Measurements from ENCODE around the gene HS3ST6.

The HS3ST6 gene

GRCh38 chr16:1962161-1963153 lies 44.2 kb upstream of the HS3ST6 start:
- 0 out of 2 replicates have a peak, but pooled peaks have one; percentile 34 for TF ChIP-seq POLR2AphosphoS5 (IDR thresholded peaks at IDR 0.05; ENCODE audit: low read depth, low read length)

- peak; percentile 61; the same call in 1 of the 2 replicates for TF ChIP-seq POLR2AphosphoS5 (IDR thresholded peaks at IDR 0.05; ENCODE audit: low read depth, low read length)
- no peak for TF ChIP-seq SIN3A (IDR thresholded peaks at IDR 0.05; ENCODE audit: borderline replicate concordance, insufficient read depth, low read length)
- TF ChIP-seq FOXP2 (optimal IDR thresholded peaks at IDR 0.05; ENCODE audit: borderline replicate concordance, extremely low read depth, extremely low read length, insufficient read depth) = no peak
- TF ChIP-seq, protein P1, sequence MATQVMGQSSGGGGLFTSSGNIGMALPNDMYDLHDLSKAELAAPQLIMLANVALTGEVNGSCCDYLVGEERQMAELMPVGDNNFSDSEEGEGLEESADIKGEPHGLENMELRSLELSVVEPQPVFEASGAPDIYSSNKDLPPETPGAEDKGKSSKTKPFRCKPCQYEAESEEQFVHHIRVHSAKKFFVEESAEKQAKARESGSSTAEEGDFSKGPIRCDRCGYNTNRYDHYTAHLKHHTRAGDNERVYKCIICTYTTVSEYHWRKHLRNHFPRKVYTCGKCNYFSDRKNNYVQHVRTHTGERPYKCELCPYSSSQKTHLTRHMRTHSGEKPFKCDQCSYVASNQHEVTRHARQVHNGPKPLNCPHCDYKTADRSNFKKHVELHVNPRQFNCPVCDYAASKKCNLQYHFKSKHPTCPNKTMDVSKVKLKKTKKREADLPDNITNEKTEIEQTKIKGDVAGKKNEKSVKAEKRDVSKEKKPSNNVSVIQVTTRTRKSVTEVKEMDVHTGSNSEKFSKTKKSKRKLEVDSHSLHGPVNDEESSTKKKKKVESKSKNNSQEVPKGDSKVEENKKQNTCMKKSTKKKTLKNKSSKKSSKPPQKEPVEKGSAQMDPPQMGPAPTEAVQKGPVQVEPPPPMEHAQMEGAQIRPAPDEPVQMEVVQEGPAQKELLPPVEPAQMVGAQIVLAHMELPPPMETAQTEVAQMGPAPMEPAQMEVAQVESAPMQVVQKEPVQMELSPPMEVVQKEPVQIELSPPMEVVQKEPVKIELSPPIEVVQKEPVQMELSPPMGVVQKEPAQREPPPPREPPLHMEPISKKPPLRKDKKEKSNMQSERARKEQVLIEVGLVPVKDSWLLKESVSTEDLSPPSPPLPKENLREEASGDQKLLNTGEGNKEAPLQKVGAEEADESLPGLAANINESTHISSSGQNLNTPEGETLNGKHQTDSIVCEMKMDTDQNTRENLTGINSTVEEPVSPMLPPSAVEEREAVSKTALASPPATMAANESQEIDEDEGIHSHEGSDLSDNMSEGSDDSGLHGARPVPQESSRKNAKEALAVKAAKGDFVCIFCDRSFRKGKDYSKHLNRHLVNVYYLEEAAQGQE (IDR thresholded peaks at IDR 0.05; ENCODE audit: insufficient read depth in 1 of 2, low read depth in 2 of 2, low read length in 2 of 2) = no peak
Observed at GRCh38 chr16:1961651-1962067, 43.4 kb upstream of the HS3ST6 start.

DNA sequence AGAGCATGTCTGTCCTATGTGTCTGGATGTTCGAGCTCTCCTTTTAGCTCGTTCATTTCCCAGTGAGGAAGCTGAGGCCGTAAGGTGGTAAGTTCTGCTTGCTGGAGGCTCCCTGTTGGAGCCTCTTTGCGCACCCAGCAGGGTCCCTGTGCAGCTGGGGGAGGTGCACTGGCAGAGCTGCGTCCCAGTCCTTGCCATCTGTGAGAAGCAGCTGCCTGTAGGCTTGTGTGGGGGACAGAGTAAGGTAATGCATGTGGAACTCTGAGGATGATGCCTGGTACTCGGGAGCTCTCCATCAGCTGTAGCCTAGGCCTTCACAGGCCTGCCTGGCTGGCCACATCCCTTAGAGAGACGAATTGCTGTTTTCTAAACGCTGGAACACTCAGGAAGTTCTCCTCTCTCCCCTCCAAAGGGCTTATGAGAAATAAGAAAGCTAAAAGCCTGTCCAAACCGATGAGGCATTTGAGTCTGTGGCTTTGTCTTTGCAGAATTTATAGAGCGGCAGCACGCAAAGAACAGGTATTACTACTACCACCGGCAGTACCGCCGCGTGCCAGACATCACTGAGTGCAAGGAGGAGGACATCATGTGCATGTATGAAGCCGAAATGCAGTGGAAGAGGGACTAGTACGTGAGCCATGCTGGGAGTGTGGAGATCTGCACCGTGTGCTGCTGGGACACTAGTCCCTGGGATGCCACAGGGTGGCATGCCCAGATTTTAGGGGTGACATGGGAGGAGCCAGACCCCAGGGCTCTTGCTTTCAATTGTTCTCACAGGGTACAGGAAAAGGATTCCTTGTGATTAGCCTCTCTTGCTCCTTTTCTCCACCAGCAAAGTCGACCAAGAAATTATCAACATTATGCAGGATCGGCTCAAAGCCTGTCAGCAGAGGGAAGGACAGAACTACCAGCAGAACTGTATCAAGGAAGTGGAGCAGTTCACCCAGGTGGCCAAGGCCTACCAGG lies 42.7 kb upstream of the HS3ST6 start:
- TF ChIP-seq POLR2AphosphoS5 (IDR thresholded peaks at IDR 0.05; ENCODE audit: low read depth, low read length) = peak; percentile 84
- TF ChIP-seq TAF1 (IDR thresholded peaks at IDR 0.05; ENCODE audit: borderline replicate concordance, insufficient read depth, low read length) = 0 out of 2 replicates have a peak, but pooled peaks have one; percentile 40
- TF ChIP-seq, protein P1 (IDR thresholded peaks at IDR 0.05; ENCODE audit: insufficient read depth in 1 of 2, low read depth in 2 of 2, low read length in 2 of 2) = 0 out of 4 replicates have a peak, but pooled peaks of 1 of the 2 experiments have one; percentile 12
- TF ChIP-seq SIN3A (IDR thresholded peaks at IDR 0.05; ENCODE audit: borderline replicate concordance, insufficient read depth, low read length) = peak; percentile 92; the same call in 1 of the 2 replicates
- TF ChIP-seq FOXP2 (optimal IDR thresholded peaks at IDR 0.05; ENCODE audit: borderline replicate concordance, extremely low read depth, extremely low read length, insufficient read depth) = no peak

DNA sequence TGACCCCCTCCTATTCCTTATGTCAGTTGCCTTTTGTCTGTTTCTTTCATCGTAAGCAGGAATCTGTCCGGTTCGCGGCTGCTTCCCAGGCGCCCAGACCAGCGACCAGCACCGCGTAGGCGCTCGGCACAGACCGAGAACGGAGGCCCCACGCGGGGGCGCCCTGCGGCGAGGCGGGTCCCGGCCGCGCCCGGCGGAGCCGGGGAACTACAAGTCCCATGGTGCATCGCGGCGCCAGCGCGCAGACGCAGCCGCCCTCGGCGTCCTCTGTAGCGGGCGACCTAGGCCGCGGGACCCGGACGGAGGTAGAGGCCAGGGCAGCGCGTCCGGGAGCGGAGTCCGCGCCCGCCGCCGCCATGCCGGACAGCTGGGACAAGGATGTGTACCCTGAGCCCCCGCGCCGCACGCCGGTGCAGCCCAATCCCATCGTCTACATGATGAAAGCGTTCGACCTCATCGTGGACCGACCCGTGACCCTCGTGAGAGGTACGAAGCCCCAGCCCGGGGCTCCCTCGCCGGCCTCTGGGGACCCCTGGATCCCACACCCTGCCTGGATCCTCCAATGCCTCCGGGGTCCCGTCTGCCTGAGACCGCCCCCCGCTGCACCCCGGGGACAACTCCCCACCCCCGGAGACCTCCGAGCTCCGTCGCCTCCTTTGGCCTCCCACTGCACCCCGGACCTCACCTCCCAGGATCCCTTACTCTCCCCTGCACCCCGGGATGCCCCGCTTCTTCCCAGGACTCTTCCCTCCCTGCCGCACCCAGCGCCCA lies 41.2 kb upstream of the HS3ST6 start, which contains the start of gene NDUFB10:
Gene NDUFB10 (plus strand): TSS at position 270 of the 771 bp plus-strand sequence. CDS start 87 bp downstream, at position 357.
- TF ChIP-seq, protein P1 (IDR thresholded peaks at IDR 0.05; ENCODE audit: insufficient read depth in 1 of 2, low read depth in 2 of 2, low read length in 2 of 2) = peak; percentile 21 to 36; a peak in 1 of 4 replicates
- TF ChIP-seq TAF1 (IDR thresholded peaks at IDR 0.05; ENCODE audit: borderline replicate concordance, insufficient read depth, low read length) (peak; percentile 86), POLR2AphosphoS5 (IDR thresholded peaks at IDR 0.05; ENCODE audit: low read depth, low read length) (peak; percentile 89), SIN3A (IDR thresholded peaks at IDR 0.05; ENCODE audit: borderline replicate concordance, insufficient read depth, low read length) (no peak), FOXP2 (optimal IDR thresholded peaks at IDR 0.05; ENCODE audit: borderline replicate concordance, extremely low read depth, extremely low read length, insufficient read depth) (no peak)
